ENCODE data around the gene LEMD1. TPM values are rescaled to one million over a fixed set of nuclear protein-coding genes. Genes with fewer than 3 reads are reported as not detected.
A peak's percentile ranks its signal among the peaks of the same experiment; 100 is the strongest.
"Not testable (repeated sequence)": the region's sequence is repeated elsewhere in the genome, so short reads cannot be mapped to it uniquely, and the experiment has no call there.

The LEMD1 gene
- total RNA-seq, 1 donor from 2014 or later: 1.0 TPM

GRCh38 chr1:205446828-205447227 lies 25.0 kb upstream of the LEMD1 start:
- DNase-seq (ENCODE audit: low spot score): no peak

- no peak for DNase-seq (ENCODE audit: low spot score)
Measured at GRCh38 chr1:205445646-205445935, 23.7 kb upstream of the LEMD1 start.

GRCh38 chr1:205444931-205445645 lies 23.2 kb upstream of the LEMD1 start:
- peak; percentile 61 for DNase-seq (ENCODE audit: low spot score)

- no peak for DNase-seq (ENCODE audit: low spot score)
Measured at GRCh38 chr1:205444300-205444930, 22.6 kb upstream of the LEMD1 start.

- DNase-seq (ENCODE audit: low spot score): no peak
Measured at GRCh38 chr1:205443585-205444299, 21.9 kb upstream of the LEMD1 start.

- DNase-seq (ENCODE audit: low spot score): peak; percentile 56
Measured at GRCh38 chr1:205442051-205442725, 20.3 kb upstream of the LEMD1 start.

- no peak for DNase-seq (ENCODE audit: low spot score)
Measured at GRCh38 chr1:205441716-205442050, 19.8 kb upstream of the LEMD1 start.

- DNase-seq (ENCODE audit: low spot score): no peak
Measured at GRCh38 chr1:205441318-205441633, 19.4 kb upstream of the LEMD1 start.

- DNase-seq (ENCODE audit: low spot score): peak; percentile 87
Measured at GRCh38 chr1:205440476-205441317, 18.8 kb upstream of the LEMD1 start.

GRCh38 chr1:205440121-205440475 lies 18.2 kb upstream of the LEMD1 start:
- DNase-seq (ENCODE audit: low spot score): no peak

- DNase-seq (ENCODE audit: low spot score): peak; percentile 85
Measured at GRCh38 chr1:205438213-205439158, 16.6 kb upstream of the LEMD1 start.

GRCh38 chr1:205437570-205437969 lies 15.7 kb upstream of the LEMD1 start:
- DNase-seq (ENCODE audit: low spot score): no peak

- DNase-seq (ENCODE audit: low spot score): no peak
Measured at GRCh38 chr1:205436776-205437410, 15.0 kb upstream of the LEMD1 start.

GRCh38 chr1:205435578-205436573 lies 14.0 kb upstream of the LEMD1 start:
- DNase-seq (ENCODE audit: low spot score): no peak

- DNase-seq (ENCODE audit: low spot score): no peak
Measured at GRCh38 chr1:205434738-205435137, 12.9 kb upstream of the LEMD1 start.

- not testable (repeated sequence) for DNase-seq (ENCODE audit: low spot score)
Measured at GRCh38 chr1:205432692-205433091, 10.8 kb upstream of the LEMD1 start.

- no peak for DNase-seq (ENCODE audit: low spot score)
Measured at GRCh38 chr1:205432116-205432515, 10.3 kb upstream of the LEMD1 start.

- peak; percentile 62 for DNase-seq (ENCODE audit: low spot score)
Measured at GRCh38 chr1:205430696-205431305, 8.9 kb upstream of the LEMD1 start.
